ENCODE measurements around the gene PRODH2.
A peak's percentile ranks its signal among the peaks of the same experiment; 100 is the strongest.

PRODH2 gene

DNA sequence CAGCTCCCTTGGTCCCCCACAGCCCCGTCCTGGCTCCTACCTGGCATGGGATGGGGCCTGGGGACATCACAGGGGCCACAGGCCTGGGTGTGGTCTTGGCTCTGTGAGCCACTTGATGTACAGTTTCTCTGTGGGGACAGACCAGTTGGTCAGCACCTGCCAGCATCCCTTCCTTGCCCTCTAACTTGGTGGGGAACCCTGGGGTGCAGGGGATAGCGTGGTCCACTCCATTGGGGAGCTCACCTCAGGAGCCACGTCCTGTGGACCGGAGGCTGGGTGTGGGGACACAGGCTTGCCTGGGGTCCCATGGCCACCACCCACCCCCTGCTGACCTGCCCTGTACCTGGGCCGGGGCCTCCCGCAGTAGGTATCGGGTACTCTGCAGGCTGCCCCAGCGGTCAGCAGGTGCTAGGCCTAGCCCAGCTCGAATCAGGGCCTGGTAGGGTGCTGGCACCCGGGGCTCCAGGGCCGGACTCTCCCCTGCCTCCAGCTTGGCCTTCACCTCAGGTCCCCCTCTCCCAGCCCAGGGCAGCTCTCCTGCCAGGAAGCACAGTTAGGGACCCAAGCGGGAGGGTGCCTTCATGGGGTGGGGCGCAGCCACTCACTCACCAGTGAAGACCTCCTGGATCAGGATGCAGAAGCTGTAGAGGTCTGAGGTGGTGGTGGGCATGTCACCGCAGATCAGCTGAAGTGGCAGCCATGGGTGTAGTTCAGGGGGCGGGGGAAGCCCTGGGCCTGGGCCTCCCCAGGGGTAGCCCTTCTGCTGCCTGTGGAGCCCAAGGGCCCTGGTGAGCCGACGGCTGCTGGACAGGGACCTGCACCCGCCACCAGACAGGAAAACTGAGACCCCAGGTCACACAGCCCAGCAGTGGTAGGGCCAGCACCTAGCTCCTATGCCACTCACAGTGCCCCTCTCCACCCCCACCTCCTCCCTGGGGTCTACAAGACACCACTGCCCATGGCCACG, 22.4 kb downstream of the PRODH2 start:
- TF ChIP-seq, protein P1, sequence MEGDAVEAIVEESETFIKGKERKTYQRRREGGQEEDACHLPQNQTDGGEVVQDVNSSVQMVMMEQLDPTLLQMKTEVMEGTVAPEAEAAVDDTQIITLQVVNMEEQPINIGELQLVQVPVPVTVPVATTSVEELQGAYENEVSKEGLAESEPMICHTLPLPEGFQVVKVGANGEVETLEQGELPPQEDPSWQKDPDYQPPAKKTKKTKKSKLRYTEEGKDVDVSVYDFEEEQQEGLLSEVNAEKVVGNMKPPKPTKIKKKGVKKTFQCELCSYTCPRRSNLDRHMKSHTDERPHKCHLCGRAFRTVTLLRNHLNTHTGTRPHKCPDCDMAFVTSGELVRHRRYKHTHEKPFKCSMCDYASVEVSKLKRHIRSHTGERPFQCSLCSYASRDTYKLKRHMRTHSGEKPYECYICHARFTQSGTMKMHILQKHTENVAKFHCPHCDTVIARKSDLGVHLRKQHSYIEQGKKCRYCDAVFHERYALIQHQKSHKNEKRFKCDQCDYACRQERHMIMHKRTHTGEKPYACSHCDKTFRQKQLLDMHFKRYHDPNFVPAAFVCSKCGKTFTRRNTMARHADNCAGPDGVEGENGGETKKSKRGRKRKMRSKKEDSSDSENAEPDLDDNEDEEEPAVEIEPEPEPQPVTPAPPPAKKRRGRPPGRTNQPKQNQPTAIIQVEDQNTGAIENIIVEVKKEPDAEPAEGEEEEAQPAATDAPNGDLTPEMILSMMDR (IDR thresholded peaks at IDR 0.05; ENCODE audit: low read depth, low read length): no peak
- H3K27ac ChIP-seq: peak overlapping the region; percentile 40; the same call in 1 of the 2 replicates
- no peaks in the 10 kb centered on the region for H3K27me3 ChIP-seq (ENCODE audit: insufficient read depth, low read depth, severe bottlenecking)
- no peaks in the 10 kb centered on the region for H3K9me3 ChIP-seq (ENCODE audit: severe bottlenecking)
- no peak overlapping the region for H3K4me3 ChIP-seq (ENCODE audit: low read depth, low read length)
- H3K36me3 ChIP-seq: peaks cover 25% of the 10 kb centered on the region
- DNase-seq: no peak

DNA sequence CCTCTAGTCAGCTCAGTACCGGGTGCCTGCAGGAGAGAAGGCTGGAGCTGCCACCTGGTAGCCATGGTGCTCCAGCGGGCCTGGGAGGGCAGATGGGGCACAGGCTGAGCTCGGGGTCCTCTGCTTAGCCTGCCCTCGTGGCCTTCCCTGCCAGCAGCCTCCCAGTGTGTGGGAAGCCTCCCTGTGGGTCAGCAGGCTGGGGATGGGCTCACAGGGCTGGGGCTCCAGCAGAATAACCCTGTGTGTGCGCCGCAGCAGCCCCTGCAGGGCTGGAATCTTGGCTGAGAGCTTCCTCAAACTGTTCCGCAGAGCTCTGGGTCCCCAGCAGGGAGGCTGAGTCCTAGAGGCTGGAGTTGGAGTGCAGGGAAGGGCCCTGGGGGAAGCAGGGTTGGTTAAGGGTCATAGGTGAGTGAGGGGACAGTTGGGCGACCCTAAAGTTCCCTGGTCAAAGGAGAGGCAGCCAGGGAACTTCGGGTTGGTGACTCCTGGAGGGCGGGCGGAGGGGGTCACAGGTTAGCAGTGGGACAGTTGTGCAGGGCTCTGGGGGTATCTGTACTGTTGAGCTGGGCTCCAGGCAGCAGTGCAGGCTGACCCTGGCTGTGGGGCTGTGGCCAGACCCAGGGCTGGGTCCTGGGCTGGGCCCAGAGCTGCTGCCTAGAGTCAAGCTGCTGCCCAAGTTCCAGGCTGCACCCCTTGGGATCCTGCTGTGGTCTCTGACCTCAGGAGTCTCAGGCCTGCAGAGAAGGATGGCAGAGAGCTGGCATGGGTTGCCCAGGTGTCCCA, 23.3 kb downstream of the PRODH2 start:
- peak overlapping the region; percentile 31; the same call in 1 of the 2 replicates for H3K27ac ChIP-seq
- no peak for DNase-seq
- H3K9me3 ChIP-seq (ENCODE audit: severe bottlenecking): no peaks in the 10 kb centered on the region
- H3K27me3 ChIP-seq (ENCODE audit: insufficient read depth, low read depth, severe bottlenecking): no peaks in the 10 kb centered on the region
- peaks cover 31% of the 10 kb centered on the region for H3K36me3 ChIP-seq
- H3K4me3 ChIP-seq (ENCODE audit: low read depth, low read length): no peak overlapping the region
- TF ChIP-seq, protein P1 (IDR thresholded peaks at IDR 0.05; ENCODE audit: low read depth, low read length): no peak

DNA sequence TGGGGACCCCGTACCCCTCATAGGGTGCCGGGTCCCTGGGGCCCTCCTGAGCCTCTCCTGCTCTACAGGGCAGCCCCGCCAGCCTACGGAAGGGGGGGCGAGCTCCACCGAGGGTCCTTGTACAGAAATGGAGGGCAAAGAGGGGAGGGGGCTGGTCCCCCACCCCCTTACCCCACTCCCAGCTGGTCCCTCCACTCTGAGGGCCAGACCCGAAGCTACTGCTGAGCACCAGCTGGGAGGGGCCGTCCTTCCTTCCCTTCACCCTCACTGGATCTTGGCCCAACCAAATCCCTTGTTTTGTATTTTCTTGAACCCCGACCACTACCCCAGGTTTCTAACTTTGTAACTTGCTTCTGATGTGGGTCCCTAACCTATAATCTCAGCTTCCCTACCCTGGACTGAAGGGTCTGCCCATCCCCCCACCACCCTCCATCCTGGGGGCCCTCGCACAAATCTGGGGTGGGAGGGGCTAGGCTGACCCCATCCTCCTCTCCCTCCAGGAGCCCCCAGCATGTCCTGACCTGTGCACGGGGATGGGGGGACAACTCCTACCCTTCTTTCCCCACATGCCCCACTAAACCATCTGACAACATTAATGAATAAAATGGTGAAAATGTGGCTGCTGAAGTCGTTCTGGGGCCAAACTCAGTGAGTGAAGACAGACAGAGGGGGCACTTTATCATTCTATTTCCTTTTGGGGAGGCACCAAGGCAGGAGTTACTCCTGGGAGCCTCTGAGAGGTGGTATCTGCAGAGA, 24.3 kb downstream of the PRODH2 start:
- TF ChIP-seq, protein P1 (IDR thresholded peaks at IDR 0.05; ENCODE audit: low read depth, low read length): no peak
- peaks cover 31% of the 10 kb centered on the region for H3K36me3 ChIP-seq
- no peaks in the 10 kb centered on the region for H3K27me3 ChIP-seq (ENCODE audit: insufficient read depth, low read depth, severe bottlenecking)
- no peak overlapping the region; the same call in none of the 2 replicates for H3K27ac ChIP-seq
- no peak overlapping the region for H3K4me3 ChIP-seq (ENCODE audit: low read depth, low read length)
- no peak for DNase-seq
- H3K9me3 ChIP-seq (ENCODE audit: severe bottlenecking): no peaks in the 10 kb centered on the region

GRCh38 chr19:35787227-35787799, 25.3 kb downstream of the PRODH2 start:
- DNase-seq: no peak
- H3K36me3 ChIP-seq: peaks cover 38% of the 10 kb centered on the region
- no peak overlapping the region for H3K4me3 ChIP-seq (ENCODE audit: low read depth, low read length)
- H3K9me3 ChIP-seq (ENCODE audit: severe bottlenecking): no peaks in the 10 kb centered on the region
- peak overlapping the region; percentile 53 for H3K27ac ChIP-seq
- TF ChIP-seq, protein P1 (IDR thresholded peaks at IDR 0.05; ENCODE audit: low read depth, low read length): no peak
- no peaks in the 10 kb centered on the region for H3K27me3 ChIP-seq (ENCODE audit: insufficient read depth, low read depth, severe bottlenecking)

Data from WERI-Rb-1 (cell line).